Esophagus mucosa (tissue), 1 donor: ENCODE results near the gene CYRIA. TPM values are rescaled to one million over a fixed set of nuclear protein-coding genes. Genes with fewer than 3 reads are reported as not detected.

Experiments
- ATAC-seq: fragments of 200-7000 bp; cut with Tn5 transposase; one replicate; pipeline ENCODE4 v1.9.1; 2020
- total RNA-seq: library from RNA; stranded (reverse); gene quantifications from one replicate; pipeline ENCODE4 v1.2.4, GENCODE V29; 2023
- donor health status: DM: yes; HTN: yes; CAD: no.

CYRIA gene
- total RNA-seq, 1 donor from 2014 or later = 1.3 TPM

GRCh38 chr2:16666449-16666801, 791 bp upstream of the CYRIA start:
- ATAC-seq = peak; percentile 27

- ATAC-seq = peak; percentile 25
These were observed 556 bp downstream of the CYRIA start for GRCh38 chr2:16664809-16665747.

- ATAC-seq = peak; percentile 13
These were observed 1.4 kb downstream of the CYRIA start for GRCh38 chr2:16664052-16664731.

- ATAC-seq = no peak
These were observed 2.3 kb downstream of the CYRIA start for GRCh38 chr2:16663121-16663905.

DNA sequence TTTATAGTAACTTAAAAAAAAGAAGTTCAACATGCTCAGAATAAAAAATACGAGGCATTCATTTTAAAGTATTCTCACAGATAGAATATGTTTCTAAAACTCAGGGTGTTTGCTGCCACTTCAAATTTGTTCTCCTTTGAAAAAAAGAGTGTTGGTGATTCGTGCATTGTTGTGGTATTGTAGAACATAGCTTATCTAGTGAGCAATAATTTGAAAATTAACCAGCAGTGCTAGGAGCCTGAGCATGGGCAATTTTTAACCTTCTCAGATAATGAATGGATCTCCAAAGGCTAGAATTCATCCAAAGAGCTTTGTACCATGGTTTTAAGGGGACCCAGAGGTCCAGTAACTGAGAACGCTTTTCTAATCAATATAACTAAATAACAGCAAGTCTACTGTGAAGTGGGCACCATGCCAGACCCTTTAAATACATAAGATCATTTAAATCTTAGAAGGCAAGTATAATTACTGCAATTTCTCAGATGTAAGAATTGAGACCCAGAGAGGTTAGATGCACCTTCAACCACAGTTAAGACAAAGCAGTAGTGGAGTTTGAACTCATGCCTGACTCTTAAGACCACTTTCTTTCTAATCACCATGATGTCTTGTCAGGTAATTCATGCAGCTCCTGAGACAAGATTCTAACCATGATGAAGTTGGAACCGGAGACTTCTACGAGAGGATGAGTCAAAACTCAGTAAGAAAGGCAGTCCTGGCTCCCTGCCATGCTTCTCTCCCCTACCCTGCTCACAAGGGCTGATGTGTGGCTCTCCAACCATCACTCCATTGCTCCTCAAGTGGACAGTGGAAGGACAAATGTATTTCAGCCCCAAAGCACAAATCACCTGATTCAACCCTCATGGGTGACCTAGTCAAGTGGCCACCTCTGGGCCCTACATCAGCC, 3.4 kb downstream of the CYRIA start:
- ATAC-seq = no peak

DNA sequence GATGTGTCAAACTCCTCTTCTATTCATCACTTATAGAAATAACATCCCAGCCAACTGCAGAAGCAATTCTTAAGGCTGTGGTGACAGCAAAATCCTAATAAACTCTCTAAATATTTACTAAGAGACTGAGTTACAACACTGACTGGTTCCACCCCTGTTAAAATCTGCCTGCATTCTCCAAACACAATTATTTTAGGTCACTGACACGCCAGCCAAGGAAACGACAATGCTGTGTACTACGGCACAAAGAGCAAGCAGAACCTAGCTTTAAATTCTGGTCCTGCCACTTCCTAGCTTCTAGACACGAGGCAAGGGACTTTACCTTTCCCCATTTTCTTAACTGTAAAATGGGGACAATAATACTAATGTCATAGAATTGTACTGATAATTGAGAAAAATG, 4.1 kb downstream of the CYRIA start:
- ATAC-seq = no peak

DNA sequence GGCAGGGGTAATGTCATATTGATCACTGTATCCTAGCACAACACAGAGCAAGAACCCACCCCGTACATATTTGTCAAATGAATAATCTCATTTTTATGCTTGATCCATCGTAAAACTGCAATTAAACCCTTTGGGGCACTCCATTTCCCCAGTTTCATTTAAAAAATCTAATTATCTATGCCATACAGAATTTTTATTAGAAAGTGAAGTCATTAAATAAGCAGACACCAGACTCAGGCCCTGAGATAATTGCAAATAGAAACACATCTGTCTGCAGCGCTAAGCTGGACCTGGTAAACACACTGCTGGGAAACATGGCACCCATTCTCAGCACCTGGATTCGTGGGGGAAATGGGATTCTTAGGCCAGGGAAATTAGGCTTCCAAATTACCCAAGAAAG, 5.1 kb downstream of the CYRIA start:
- ATAC-seq = no peak

DNA sequence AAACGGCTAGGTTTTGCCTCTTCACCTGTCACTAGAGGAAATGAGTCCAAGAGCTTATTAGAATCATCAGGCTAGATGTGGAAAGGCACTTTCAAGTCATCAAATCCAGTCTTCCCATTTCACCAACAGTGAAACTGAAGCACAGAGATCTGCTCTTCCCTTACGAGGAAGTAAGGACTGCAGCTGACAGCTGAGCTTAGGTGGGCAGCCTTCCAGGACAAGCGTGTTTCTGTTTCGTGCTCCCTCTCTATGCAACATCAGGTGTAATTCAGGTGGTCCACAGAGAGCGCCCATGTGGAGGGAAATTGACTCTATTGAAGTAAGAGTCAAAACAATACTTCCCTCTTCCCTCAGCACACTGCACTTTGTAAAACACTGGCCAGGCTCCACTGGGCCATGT, 5.5 kb downstream of the CYRIA start:
- no peak for ATAC-seq

DNA sequence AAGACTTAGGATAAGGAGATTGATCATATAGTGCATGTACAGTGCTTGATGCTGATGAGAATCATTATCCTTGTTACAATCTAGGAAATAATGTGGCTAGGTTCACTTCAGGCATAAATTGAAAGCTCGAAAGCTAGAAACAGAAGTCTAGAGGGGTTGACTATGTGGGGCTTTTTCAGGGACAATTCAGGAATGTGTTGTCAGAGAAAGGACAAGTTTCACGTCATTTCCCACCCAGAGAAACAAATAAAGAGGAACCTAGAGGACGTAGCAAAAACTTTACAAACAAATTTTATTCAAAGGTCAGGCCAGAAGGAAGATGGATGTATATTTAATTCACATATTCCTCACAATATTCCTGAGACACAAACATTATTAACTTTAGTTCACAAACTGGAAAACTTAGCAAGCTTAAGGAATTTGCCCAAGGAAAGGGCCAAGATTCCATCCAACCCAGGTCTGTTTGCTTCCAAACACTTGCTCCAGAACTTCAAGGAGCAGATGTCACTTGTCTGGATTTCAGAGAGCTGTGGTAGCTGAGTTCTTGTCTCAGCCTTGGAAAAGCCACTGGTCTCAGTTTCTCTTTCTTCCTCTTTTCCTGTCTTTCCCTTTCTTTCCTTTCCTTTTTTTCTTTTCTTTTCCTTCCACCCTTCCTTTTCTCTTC, 7.4 kb downstream of the CYRIA start:
- no peak for ATAC-seq

- no peak for ATAC-seq
These were observed 8.0 kb downstream of the CYRIA start for GRCh38 chr2:16657671-16658070.

- ATAC-seq = peak; percentile 28
These were observed 8.7 kb downstream of the CYRIA start for GRCh38 chr2:16656784-16657391.

- no peak for ATAC-seq
These were observed 9.6 kb downstream of the CYRIA start for GRCh38 chr2:16655905-16656642.

- ATAC-seq = no peak
These were observed 10.2 kb downstream of the CYRIA start for GRCh38 chr2:16655445-16655837.

DNA sequence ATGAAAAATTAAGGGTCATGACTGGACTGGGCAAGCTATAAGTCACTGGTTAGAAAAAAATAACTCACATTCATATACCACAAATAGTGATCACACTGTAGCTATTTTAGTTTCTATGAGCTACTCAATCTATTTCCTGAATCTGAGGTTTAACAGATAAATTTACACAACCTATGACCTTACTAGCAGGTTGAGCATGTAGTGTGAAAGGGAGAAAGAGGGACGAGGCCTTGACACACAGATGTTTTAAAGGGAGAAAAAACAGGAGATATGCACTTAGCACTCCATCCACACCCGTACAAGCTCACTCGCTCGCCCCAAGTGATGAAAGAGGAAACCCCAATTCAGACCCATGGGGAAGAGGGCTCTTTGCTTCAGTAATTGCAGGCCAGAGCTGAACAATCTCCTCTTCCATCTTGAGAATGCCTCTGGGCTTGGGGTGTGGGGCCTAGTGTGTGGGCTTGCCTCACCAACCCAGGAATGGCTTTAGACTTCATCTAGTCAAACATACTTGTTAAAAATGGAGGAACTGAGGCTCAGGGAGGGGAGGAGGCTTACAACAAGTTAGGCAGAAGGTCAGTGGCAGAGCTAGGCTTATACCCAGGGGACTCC, 10.7 kb downstream of the CYRIA start:
- no peak for ATAC-seq

GRCh38 chr2:16653799-16654198, 11.8 kb downstream of the CYRIA start:
- no peak for ATAC-seq

GRCh38 chr2:16653083-16653375, 12.6 kb downstream of the CYRIA start:
- ATAC-seq = peak; percentile 23

DNA sequence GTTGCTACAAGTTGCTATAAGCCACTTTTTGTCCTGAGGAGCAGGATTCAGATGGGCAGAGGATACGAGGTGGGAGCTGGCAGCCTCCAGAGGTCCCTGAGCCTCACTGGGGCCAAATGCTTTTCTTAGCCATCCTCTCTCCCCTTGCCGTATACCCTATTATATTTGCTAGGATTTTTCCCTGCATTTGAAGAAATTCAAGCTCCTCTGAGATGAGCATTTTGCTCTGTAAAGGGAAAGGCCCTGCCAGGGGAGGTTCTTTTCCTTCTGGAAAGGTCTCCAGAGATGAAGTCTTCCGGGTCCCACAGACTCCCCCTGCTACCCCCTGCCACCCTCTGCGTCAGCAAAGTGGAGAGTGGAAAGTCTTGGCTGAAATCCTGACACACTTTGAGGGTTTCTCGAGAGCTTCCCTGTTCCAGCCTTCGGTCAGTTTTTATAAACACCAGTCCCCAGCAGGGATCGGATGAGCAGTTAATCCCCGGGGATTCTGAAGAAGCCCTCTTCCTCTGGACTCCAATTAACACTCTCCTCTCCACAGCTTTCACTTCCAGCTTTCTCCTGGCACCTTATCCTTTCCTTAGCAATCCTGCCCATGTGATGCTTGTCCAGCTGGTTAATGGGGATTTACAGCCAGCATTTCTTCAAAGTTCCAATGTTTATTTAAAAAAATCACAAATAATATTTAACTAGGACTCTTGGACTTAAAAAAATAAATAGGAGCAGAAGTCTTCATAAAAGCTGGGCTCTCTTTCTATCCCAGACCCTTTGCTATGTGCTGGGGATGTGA, 13.1 kb downstream of the CYRIA start:
- no peak for ATAC-seq

DNA sequence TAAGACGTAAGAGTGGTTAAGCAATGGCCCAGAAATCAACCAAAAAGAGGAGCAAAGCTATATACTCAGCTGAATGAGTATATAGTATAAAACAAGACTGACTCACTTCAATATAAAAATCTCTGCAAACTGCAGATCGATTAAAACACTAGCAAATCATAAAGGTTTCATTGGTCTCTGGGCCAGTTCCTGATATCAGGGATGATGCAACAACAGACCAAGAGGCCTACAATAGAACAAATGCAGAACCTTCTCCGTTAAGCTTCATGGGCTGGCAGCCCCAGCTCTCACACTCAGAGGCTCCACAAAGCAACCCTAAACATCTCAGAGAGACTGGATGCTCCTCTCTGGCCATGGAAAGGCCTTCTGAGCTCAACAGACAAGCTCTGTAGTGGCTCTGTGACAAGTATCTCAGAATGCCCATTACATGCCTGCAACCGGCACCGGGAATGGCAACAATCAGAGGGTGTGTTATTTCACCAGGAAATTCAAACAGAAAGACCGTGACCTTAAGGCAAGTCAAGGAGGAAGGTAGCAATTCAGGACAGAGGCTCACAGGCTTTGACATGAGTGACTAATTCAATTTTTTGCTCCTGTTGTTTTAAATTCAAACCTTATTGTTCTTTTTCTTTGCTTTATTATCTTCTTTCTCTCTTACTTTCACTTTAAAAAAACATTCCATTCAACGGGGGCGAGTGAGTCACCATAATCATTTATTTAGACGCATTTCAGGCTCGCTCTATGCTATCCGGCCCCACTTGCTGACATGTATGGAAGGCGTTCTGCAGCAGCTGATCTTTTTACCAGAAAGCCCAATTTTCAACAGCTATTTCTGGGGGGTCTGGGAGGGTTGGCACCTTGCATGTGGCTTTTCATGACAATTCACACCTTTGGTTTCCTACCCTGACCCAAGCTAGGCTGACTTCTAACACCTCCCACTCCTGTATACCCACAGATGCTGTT, 15.1 kb downstream of the CYRIA start:
- ATAC-seq = peak; percentile 64
